GM12878 (cell line): Measurements from ENCODE around the gene TRABD2B. TPM values are rescaled to one million over a fixed set of nuclear protein-coding genes. Genes with fewer than 3 reads are reported as not detected.
A peak's percentile ranks its signal among the peaks of the same experiment; 100 is the strongest.

Experiments
- ATAC-seq: fragments of 200-7000 bp; cut with Tn5 transposase; 3 replicates; pipeline ENCODE4 v1.9.1; 2020; ENCODE audit warnings: mild to moderate bottlenecking, moderate library complexity
- BruUV-seq: library from RNA; stranded (reverse); fragments of 400-500 nt; replicated peaks from 2 replicates; lab custom pipeline; 2021; lab: Mats Ljungman, UMichigan
- CTCF ChIA-PET: fragments of 300-600 bp; sonication (Branson Sonifier 250); formaldehyde crosslinking; extraction: SDS; loops from one replicate; lab custom pipeline; 2021; ENCODE audit warnings: inconsistent platforms; lab: Yijun Ruan, JAX
- POLR2A ChIA-PET: fragments of 350-600 bp; formaldehyde crosslinking; extraction: SDS; loops from one replicate; lab custom pipeline; 2021; ENCODE audit warnings: inconsistent platforms; lab: Charles Lee
- RAD21 ChIA-PET: fragments of 300-600 bp; sonication (Branson Sonifier 250); formaldehyde crosslinking; loops from one replicate; lab custom pipeline; 2023; ENCODE audit warnings: antibody characterized with exemption; ENCODE audit not compliant: unreplicated experiment; lab: Charles Lee
- SMC1A ChIA-PET: fragments of 300-600 bp; sonication (Branson Sonifier 250); formaldehyde crosslinking; loops from one replicate; lab custom pipeline; 2023; ENCODE audit not compliant: unreplicated experiment, uncharacterized antibody; lab: Charles Lee
- DNase-seq: peaks from one replicate; pipeline ENCODE4 v3.0.0-alpha.2; 2011; ENCODE audit warnings: low read depth, low spot score
- FAIRE-seq: peaks from 3 replicates; lab custom pipeline; 2011; peaks lifted over from hg19 to GRCh38; lab: Jason Lieb, UNC
- H2AFZ ChIP-seq: 2 replicates; pipeline ENCODE4 v1.6.0; 2011; ENCODE audit warnings: low read depth, low read length, control low read depth; ENCODE audit not compliant: control insufficient read depth
- H3K27ac ChIP-seq: 2 replicates; pipeline ENCODE4 v1.5.1; 2011; ENCODE audit warnings: control low read depth; ENCODE audit not compliant: control insufficient read depth, insufficient read depth
- H3K27me3 ChIP-seq, 2 experiments: replicated peaks in 1 of 2; 2 replicates each; pipeline versions ENCODE4 v1.6.0 to v1.6.1; 2011; ENCODE audit warnings: low read length in 1 of 2; ENCODE audit not compliant: control insufficient read depth in 2 of 2, insufficient read depth in 2 of 2
- H3K36me3 ChIP-seq, 2 experiments: 2 replicates each; pipeline ENCODE4 v1.5.1; 2011; ENCODE audit warnings: low read length in 1 of 2; ENCODE audit not compliant: control insufficient read depth in 2 of 2, insufficient read depth in 2 of 2
- H3K4me1 ChIP-seq: 2 replicates; pipeline ENCODE4 v1.6.1; 2011; ENCODE audit warnings: mild to moderate bottlenecking, low read length, moderate library complexity, mixed read lengths; ENCODE audit not compliant: control insufficient read depth, insufficient read depth
- H3K4me2 ChIP-seq: 2 replicates; pipeline ENCODE4 v1.6.0; 2011; ENCODE audit warnings: control low read depth; ENCODE audit not compliant: control insufficient read depth, insufficient read depth
- H3K4me3 ChIP-seq: fragments of 200-600 bp; sonication (generic); 2 replicates; pipeline ENCODE4 v1.5.1; 2016
- H3K79me2 ChIP-seq: 2 replicates; pipeline ENCODE4 v1.6.0; 2011; ENCODE audit warnings: low read length; ENCODE audit not compliant: control insufficient read depth, insufficient read depth
- H3K9ac ChIP-seq: 2 replicates; pipeline ENCODE4 v1.8.0; 2011; ENCODE audit warnings: low read length, control low read depth, mixed read lengths; ENCODE audit not compliant: control insufficient read depth, insufficient read depth
- H3K9me3 ChIP-seq: replicated peaks from 3 replicates; pipeline ENCODE4 v1.5.1; 2011; ENCODE audit warnings: mild to moderate bottlenecking, low read length; ENCODE audit not compliant: control insufficient read depth, insufficient read depth
- H4K20me1 ChIP-seq: 2 replicates; pipeline ENCODE4 v1.6.0; 2011; ENCODE audit not compliant: control insufficient read depth, insufficient read depth
- ASH2L ChIP-seq: fragments of 300-600, 200-600 bp; sonication (generic); IDR thresholded peaks from 2 replicates; pipeline ENCODE4 v1.6.1; 2017; ENCODE audit warnings: low read depth, mild to moderate bottlenecking, borderline replicate concordance
- CREB1 ChIP-seq: IDR thresholded peaks from 2 replicates; pipeline ENCODE4 v1.6.1; 2012; ENCODE audit warnings: low read depth, mild to moderate bottlenecking, inconsistent platforms
- FOXK2 ChIP-seq: fragments of 450-650 bp; IDR thresholded peaks from 2 replicates; pipeline ENCODE4 v1.6.1; 2017; ENCODE audit warnings: mild to moderate bottlenecking, moderate library complexity
- GABPA ChIP-seq: IDR thresholded peaks from 2 replicates; pipeline ENCODE4 v1.6.1; 2014; ENCODE audit warnings: antibody characterized with exemption, low read depth, mild to moderate bottlenecking, inconsistent platforms
- HCFC1 ChIP-seq: fragments of 150-350 bp; IDR thresholded peaks from 2 replicates; pipeline ENCODE4 v1.6.1; 2014; ENCODE audit warnings: low read length
- IKZF2 ChIP-seq, 2 experiments: fragments of 450-650 bp; IDR thresholded peaks; 2 replicates each; pipeline ENCODE4 v1.6.1; 2017; ENCODE audit warnings: mild to moderate bottlenecking in 2 of 2, moderate library complexity in 2 of 2
- IRF5 ChIP-seq: fragments of 450-650 bp; IDR thresholded peaks from 2 replicates; pipeline ENCODE4 v1.6.1; 2017; ENCODE audit warnings: borderline replicate concordance
- MEF2A ChIP-seq: IDR thresholded peaks from 2 replicates; pipeline ENCODE4 v1.6.1; 2011; ENCODE audit warnings: low read depth, mild to moderate bottlenecking, low read length, moderate library complexity; ENCODE audit not compliant: insufficient read depth
- MXI1 ChIP-seq: fragments of 150-350 bp; IDR thresholded peaks from 2 replicates; pipeline ENCODE4 v1.6.1; 2011; ENCODE audit warnings: low read depth, mild to moderate bottlenecking, inconsistent platforms, low read length, improper control_type of control experiment
- MYC ChIP-seq: IDR thresholded peaks from 2 replicates; pipeline ENCODE4 v1.6.1; 2011; ENCODE audit warnings: mild to moderate bottlenecking, low read length, moderate library complexity, inconsistent platforms; ENCODE audit not compliant: insufficient read depth, insufficient replicate concordance, insufficient read length, severe bottlenecking
- ZNF207 ChIP-seq: fragments of 450-650 bp; IDR thresholded peaks from 2 replicates; pipeline ENCODE4 v1.6.1; 2014; ENCODE audit warnings: antibody characterized with exemption, mild to moderate bottlenecking, borderline replicate concordance
- WGBS: methylation state at CpG from one replicate; pipeline ENCODE4 v1.1.6; 2016; ENCODE audit warnings: low lambda C conversion rate; ENCODE audit not compliant: insufficient replicate concordance, insufficient coverage; ENCODE audit errors: missing lambda C conversion rate; 5-methylcytosine and 5-hydroxymethylcytosine counted together
- in situ Hi-C: fragments of 300-500 bp; cut with MboI; formaldehyde crosslinking; loops from 9 replicates; pipeline ENCODE4 v1.14.3; 2018; ENCODE audit warnings: mixed read lengths
- intact Hi-C: fragments of 100-400 bp; cut with micrococcal nuclease; formaldehyde crosslinking; loops from one replicate; pipeline ENCODE4 v1.14.2; 2022; ENCODE audit not compliant: unreplicated experiment
- polyA plus RNA-seq, 11 experiments: library from polyadenylated mRNA; depleted of rRNA in 4 of 11; unstranded in 6 of 11; stranded (reverse) in 5 of 11; fragments of >200 nt; fragmentation: Nextera tagmentation in 4 of 11; fragmentation: Illumina TruSeq in 1 of 11; extraction: Ambion mirVana in 4 of 11; extraction: Trizol in 1 of 11; gene quantifications; 1 replicate in 1 of 11; 2 replicates in 10 of 11; pipeline versions ENCODE4 v1.2.1 to v1.2.3, GENCODE V29; 2011 to 2016; ENCODE audit warnings: inconsistent platforms in 2 of 11, missing spikeins in 2 of 11, low read depth in 1 of 11
- total RNA-seq, 4 experiments: library from RNA; depleted of rRNA in 3 of 4; stranded (reverse); fragments of >200 nt in 3 of 4; fragmentation: Illumina TruSeq in 1 of 4; extraction: Trizol in 1 of 4; gene quantifications; 2 replicates each; pipeline versions ENCODE4 v1.2.1 to v1.2.3, GENCODE V29; 2013 to 2021
- TF ChIP-seq, protein P1 (sequence below), 3 experiments: IDR thresholded peaks in 2 of 3; conservative IDR thresholded peaks in 1 of 3; 2 replicates each; pipeline ENCODE4 v1.5.1; 2011; ENCODE audit warnings: low read depth in 3 of 3, low read length in 3 of 3, mild to moderate bottlenecking in 3 of 3, control low read depth in 2 of 3, moderate library complexity in 2 of 3, inconsistent platforms in 1 of 3, mixed read lengths in 1 of 3; ENCODE audit not compliant: control insufficient read depth in 2 of 3, insufficient read depth in 1 of 3; ENCODE audit errors: extremely low read depth in 1 of 3

Gene TRABD2B
- total and polyA plus RNA-seq, 10 of the 15 experiments (the other 5 are each of a cell fraction or from before 2014, with no cell fraction given), result not detected

DNA sequence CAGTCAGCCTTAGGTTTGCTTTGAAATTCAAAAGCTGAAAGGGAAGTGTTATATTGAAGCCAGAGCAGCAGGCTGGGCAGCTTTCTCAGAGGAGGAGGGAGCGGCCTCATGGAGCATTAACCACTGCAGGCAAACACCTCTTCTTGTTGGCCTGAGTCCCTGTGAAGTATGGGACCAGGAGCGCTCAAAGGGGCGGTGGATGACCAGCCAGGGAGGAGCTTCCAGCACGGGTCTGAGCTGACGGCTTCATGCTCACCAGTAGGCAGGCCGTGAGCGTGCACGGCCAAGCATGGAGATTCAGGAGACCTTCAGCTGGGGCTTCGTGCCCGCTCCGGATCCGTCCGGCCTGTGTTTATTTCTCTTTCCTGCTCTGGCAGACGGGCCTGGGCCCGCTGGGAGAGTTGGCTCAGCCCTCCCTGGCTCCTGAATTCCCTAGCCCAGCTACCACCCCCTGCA is 245.2 kb downstream of the TRABD2B start (continued):
- TF ChIP-seq, protein P1, sequence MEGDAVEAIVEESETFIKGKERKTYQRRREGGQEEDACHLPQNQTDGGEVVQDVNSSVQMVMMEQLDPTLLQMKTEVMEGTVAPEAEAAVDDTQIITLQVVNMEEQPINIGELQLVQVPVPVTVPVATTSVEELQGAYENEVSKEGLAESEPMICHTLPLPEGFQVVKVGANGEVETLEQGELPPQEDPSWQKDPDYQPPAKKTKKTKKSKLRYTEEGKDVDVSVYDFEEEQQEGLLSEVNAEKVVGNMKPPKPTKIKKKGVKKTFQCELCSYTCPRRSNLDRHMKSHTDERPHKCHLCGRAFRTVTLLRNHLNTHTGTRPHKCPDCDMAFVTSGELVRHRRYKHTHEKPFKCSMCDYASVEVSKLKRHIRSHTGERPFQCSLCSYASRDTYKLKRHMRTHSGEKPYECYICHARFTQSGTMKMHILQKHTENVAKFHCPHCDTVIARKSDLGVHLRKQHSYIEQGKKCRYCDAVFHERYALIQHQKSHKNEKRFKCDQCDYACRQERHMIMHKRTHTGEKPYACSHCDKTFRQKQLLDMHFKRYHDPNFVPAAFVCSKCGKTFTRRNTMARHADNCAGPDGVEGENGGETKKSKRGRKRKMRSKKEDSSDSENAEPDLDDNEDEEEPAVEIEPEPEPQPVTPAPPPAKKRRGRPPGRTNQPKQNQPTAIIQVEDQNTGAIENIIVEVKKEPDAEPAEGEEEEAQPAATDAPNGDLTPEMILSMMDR (IDR thresholded peaks at IDR 0.05 in 2 of 3, conservative IDR thresholded peaks at IDR 0.05 in 1 of 3; ENCODE audit: control insufficient read depth in 2 of 3, extremely low read depth in 1 of 3, insufficient read depth in 1 of 3, low read depth in 3 of 3, low read length in 3 of 3), result no peak
- no peak for TF ChIP-seq IRF5
- no peak for TF ChIP-seq ZNF207
- TF ChIP-seq MYC, result no peak
- TF ChIP-seq HCFC1, result no peak
- TF ChIP-seq FOXK2, result no peak
- no peak for TF ChIP-seq CREB1
- TF ChIP-seq ASH2L, result no peak
- TF ChIP-seq IKZF2 (IDR thresholded peaks at IDR 0.05), result no peak
- no peak for TF ChIP-seq MEF2A

DNA sequence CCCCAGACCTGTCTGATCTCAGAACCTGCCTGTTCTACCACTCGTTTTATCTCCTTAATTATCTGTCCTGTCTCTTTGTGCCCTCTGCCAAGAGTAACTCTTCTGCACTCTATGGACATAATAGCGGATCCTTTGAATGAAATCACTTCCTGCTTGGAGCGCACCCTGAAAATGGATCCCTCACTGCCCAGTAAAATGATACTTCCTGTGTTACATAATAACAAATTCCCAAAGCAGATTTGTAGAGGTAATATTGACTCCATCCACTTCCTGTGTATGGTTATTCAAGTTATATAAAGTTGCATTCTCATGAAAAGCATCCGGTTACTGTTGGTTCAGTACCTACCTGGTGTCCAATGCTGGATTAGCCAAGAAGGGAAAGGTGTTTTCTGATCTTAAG is 246.0 kb downstream of the TRABD2B start:
- FAIRE-seq, result no peak

More for the DNA sequence above, 246.0 kb downstream of the TRABD2B start:
- DNase-seq (no peak), ATAC-seq (no peak)
- BruUV-seq, result no TSS peak
- intact Hi-C loops, result no loop called here
- POLR2A ChIA-PET, result no interaction called here
- H3K9ac ChIP-seq, result no peak overlapping the region
- H3K9me3 ChIP-seq, result no peaks in the 10 kb centered on the region
- no peak overlapping the region for H3K27ac ChIP-seq
- no peaks in the 10 kb centered on the region for H3K36me3 ChIP-seq
- RAD21 ChIA-PET, result no interaction called here
- H3K4me3 ChIP-seq, result no peak overlapping the region
- TF ChIP-seq GABPA, result peak; percentile 80
- no peak for TF ChIP-seq MXI1
- TF ChIP-seq, all 136 proteins: peak for 1
- Histone ChIP-seq H4K20me1 (no peaks in the 10 kb centered on the region), H2AFZ (no peak overlapping the region; the same call in 1 of the 2 replicates), H3K4me1 (no peaks in the 10 kb centered on the region), H3K27me3 (no peaks in the 10 kb centered on the region), H3K79me2 (no peaks in the 10 kb centered on the region), H3K4me2 (no peak overlapping the region)
- in situ Hi-C loops, result no loop called here
- 46% methylated on average over 4 of the region's 4 CpGs for WGBS
- ChIA-PET SMC1A (interaction anchor here (0.7 kb wide), 1 partner anchor 13 kb away, joined by 3 read pairs; no protein-coding TSS in a partner anchor), CTCF (no interaction called here)
